Lung (tissue), 12 donors: Measurements from ENCODE around the gene TCF7. TPM values are rescaled to one million over a fixed set of nuclear protein-coding genes. Genes with fewer than 3 reads are reported as not detected.

ENCODE experiments used
- ATAC-seq: fragments of 200-7000 bp; cut with Tn5 transposase; one replicate; pipeline ENCODE4 v1.9.1; 2020; ENCODE audit warnings: moderate number of reproducible peaks; ENCODE audit not compliant: insufficient read depth, low FRiP score
- DNase-seq, 3 donors: peaks; one replicate each; pipeline ENCODE4 v3.0.0-alpha.2; 2013 to 2017
- H3K27ac ChIP-seq, 2 donors: one replicate each; pipeline ENCODE4 v1.5.1; 2013; ENCODE audit warnings: mild to moderate bottlenecking in 2 of 2, moderate library complexity in 2 of 2, control low read depth in 1 of 2, inconsistent platforms in 1 of 2, low read depth in 1 of 2, low read length in 1 of 2
- H3K27me3 ChIP-seq, 3 donors: one replicate each; pipeline ENCODE4 v1.5.1; 2013; ENCODE audit warnings: low read length in 2 of 3; ENCODE audit not compliant: control insufficient read depth in 3 of 3, insufficient read depth in 3 of 3
- H3K36me3 ChIP-seq, 4 donors: one replicate each; pipeline ENCODE4 v1.5.1; 2013; ENCODE audit warnings: low read length in 4 of 4, mild to moderate bottlenecking in 1 of 4, moderate library complexity in 1 of 4; ENCODE audit not compliant: control insufficient read depth in 4 of 4, insufficient read depth in 4 of 4
- H3K4me1 ChIP-seq, 5 donors: one replicate each; pipeline ENCODE4 v1.5.1; 2013; ENCODE audit warnings: low read length in 5 of 5, mild to moderate bottlenecking in 2 of 5, moderate library complexity in 1 of 5; ENCODE audit not compliant: control insufficient read depth in 5 of 5, insufficient read depth in 5 of 5
- H3K4me3 ChIP-seq: one replicate; pipeline ENCODE4 v1.5.1; 2013; ENCODE audit warnings: mild to moderate bottlenecking, control low read depth, moderate library complexity
- H3K9ac ChIP-seq, 2 donors: one replicate each; pipeline ENCODE4 v1.5.1; 2013; ENCODE audit warnings: low read length in 2 of 2, control low read depth in 1 of 2; ENCODE audit not compliant: insufficient read depth in 1 of 2
- H3K9me3 ChIP-seq, 4 donors: one replicate each; pipeline ENCODE4 v1.5.1; 2013; ENCODE audit warnings: low read length in 3 of 4, mild to moderate bottlenecking in 1 of 4, moderate library complexity in 1 of 4; ENCODE audit not compliant: control insufficient read depth in 4 of 4, insufficient read depth in 3 of 4
- CTCF ChIP-seq: IDR thresholded peaks from 2 replicates; pipeline ENCODE4 v1.5.1; 2012; ENCODE audit warnings: mild to moderate bottlenecking; ENCODE audit errors: control extremely low read depth, extremely low read depth
- WGBS, 2 donors: extraction: QIAGEN DNeasy Blood & Tissue Kit; methylation state at CpG; one replicate each; pipeline ENCODE4 v1.1.7; 2013; 5-methylcytosine and 5-hydroxymethylcytosine counted together
- polyA plus RNA-seq, 2 donors: library from polyadenylated mRNA; stranded (reverse); fragments of 200-250 nt; gene quantifications; one replicate each; pipeline ENCODE4 v1.2.1, GENCODE V29; 2013
- total RNA-seq, 2 donors: library from RNA; depleted of rRNA in 1 of 2; stranded (reverse); fragments of >200 nt in 1 of 2; gene quantifications; one replicate each; pipeline ENCODE4 v1.2.1, GENCODE V29; 2014 to 2021
- donor health status: control.
- donor health status: control.
- donor health status: Bipolar disorder and iron deficiency.
- donor health status: healthy.
- donor health status: DM: yes; HTN: yes; CAD: no.

Gene TCF7
- total and polyA plus RNA-seq, 4 donors: 2.9 to 6.0 (median 3.4) TPM

GRCh38 chr5:134073404-134073803, 41.1 kb upstream of the TCF7 start:
- Histone ChIP-seq H3K27ac (no peak overlapping the region), H3K4me1 (peaks cover 0 to 6% (median 4%) of the 10 kb centered on the region in 5 donors), H3K9me3 (peaks cover 0 to 2% (median 0%) of the 10 kb centered on the region in 4 donors), H3K9ac (no peak overlapping the region), H3K36me3 (no peaks in the 10 kb centered on the region), H3K27me3 (no peaks in the 10 kb centered on the region), H3K4me3 (no peak overlapping the region)
- DNase-seq: no peak
- no peak for TF ChIP-seq CTCF
- 67 to 92% methylated on average over 2 of the region's 2 CpGs for WGBS, 2 donors
- ATAC-seq: no peak

- WGBS, 2 donors: 90 to 91% methylated on average over 2 of the region's 2 CpGs
- Histone ChIP-seq H3K27me3 (no peaks in the 10 kb centered on the region), H3K36me3 (no peaks in the 10 kb centered on the region), H3K4me1 (peaks cover 0 to 6% (median 0%) of the 10 kb centered on the region in 5 donors), H3K4me3 (no peak overlapping the region), H3K27ac (no peak overlapping the region), H3K9ac (no peak overlapping the region), H3K9me3 (peaks cover 0 to 2% (median 0%) of the 10 kb centered on the region in 4 donors)
- DNase-seq: no peak
- no peak for ATAC-seq
- no peak for TF ChIP-seq CTCF
These were observed 39.4 kb upstream of the TCF7 start for GRCh38 chr5:134075102-134075501.

- Histone ChIP-seq H3K36me3 (no peaks in the 10 kb centered on the region), H3K9me3 (no peaks in the 10 kb centered on the region), H3K27ac (no peak overlapping the region), H3K4me3 (no peak overlapping the region), H3K9ac (no peak overlapping the region), H3K4me1 (no peaks in the 10 kb centered on the region), H3K27me3 (no peaks in the 10 kb centered on the region)
- no peak for ATAC-seq
- no peak for DNase-seq
- no peak for TF ChIP-seq CTCF
- 85 to 88% methylated on average over 8 of the region's 8 CpGs for WGBS, 2 donors
These were observed 36.4 kb upstream of the TCF7 start for GRCh38 chr5:134077926-134078580.
